HEK293 (cell line): ENCODE measurements around the gene ARL16.

Experiments used
- BCL11B ChIP-seq: fragments of 450-650 bp; formaldehyde crosslinking; IDR thresholded peaks from 2 replicates; pipeline ENCODE4 v1.5.1; 2016; ENCODE audit warnings: low read depth, missing biosample characterization, missing genetic modification characterization
- IKZF3 ChIP-seq: fragments of 450-650 bp; IDR thresholded peaks from 2 replicates; pipeline ENCODE4 v1.5.0; 2018; ENCODE audit warnings: missing biosample characterization, mild to moderate bottlenecking, missing genetic modification characterization, moderate library complexity
- INSM2 ChIP-seq: fragments of 450-650 bp; formaldehyde crosslinking; IDR thresholded peaks from 2 replicates; pipeline ENCODE4 v1.5.1; 2016; ENCODE audit warnings: missing biosample characterization, missing genetic modification characterization
- KLF1 ChIP-seq: fragments of 450-650 bp; formaldehyde crosslinking; IDR thresholded peaks from 2 replicates; pipeline ENCODE4 v1.5.1; 2016; ENCODE audit warnings: missing biosample characterization, missing genetic modification characterization
- KLF10 ChIP-seq: fragments of 450-650 bp; IDR thresholded peaks from 2 replicates; pipeline ENCODE4 v1.5.1; 2018; ENCODE audit warnings: missing biosample characterization, mild to moderate bottlenecking, missing genetic modification characterization
- KLF7 ChIP-seq: fragments of 450-650 bp; formaldehyde crosslinking; IDR thresholded peaks from 2 replicates; pipeline ENCODE4 v1.5.1; 2016; ENCODE audit warnings: missing biosample characterization, missing genetic modification characterization, borderline replicate concordance
- SP2 ChIP-seq: fragments of 450-650 bp; formaldehyde crosslinking; IDR thresholded peaks from 2 replicates; pipeline ENCODE4 v1.5.1; 2016; ENCODE audit warnings: missing biosample characterization, missing genetic modification characterization
- SP3 ChIP-seq: fragments of 450-650 bp; formaldehyde crosslinking; IDR thresholded peaks from 2 replicates; pipeline ENCODE4 v1.5.1; 2016; ENCODE audit warnings: missing biosample characterization, missing genetic modification characterization
- SP7 ChIP-seq: fragments of 450-650 bp; formaldehyde crosslinking; IDR thresholded peaks from 2 replicates; pipeline ENCODE4 v1.5.1; 2016; ENCODE audit warnings: missing biosample characterization, missing genetic modification characterization
- YY1 ChIP-seq: fragments of 450-650 bp; formaldehyde crosslinking; IDR thresholded peaks from 2 replicates; pipeline ENCODE4 v1.5.1; 2018; ENCODE audit warnings: missing biosample characterization, missing genetic modification characterization
- YY2 ChIP-seq: fragments of 450-650 bp; formaldehyde crosslinking; IDR thresholded peaks from 2 replicates; pipeline ENCODE4 v1.5.1; 2016; ENCODE audit warnings: missing biosample characterization, missing genetic modification characterization
- ZBTB20 ChIP-seq: fragments of 450-650 bp; formaldehyde crosslinking; IDR thresholded peaks from 2 replicates; pipeline ENCODE4 v1.5.1; 2016; ENCODE audit warnings: missing biosample characterization, missing genetic modification characterization
- ZBTB26 ChIP-seq: fragments of 450-650 bp; formaldehyde crosslinking; optimal IDR thresholded peaks from 2 replicates; pipeline ENCODE3; 2016; ENCODE audit warnings: missing biosample characterization, mild to moderate bottlenecking, missing genetic modification characterization
- ZBTB49 ChIP-seq: fragments of 450-650 bp; formaldehyde crosslinking; IDR thresholded peaks from 2 replicates; pipeline ENCODE4 v1.5.1; 2016; ENCODE audit warnings: missing biosample characterization, missing genetic modification characterization, low read depth
- ZBTB6 ChIP-seq: fragments of 450-650 bp; formaldehyde crosslinking; IDR thresholded peaks from 2 replicates; pipeline ENCODE4 v1.5.1; 2017; ENCODE audit warnings: missing biosample characterization, missing genetic modification characterization
- ZFHX2 ChIP-seq: fragments of 450-650 bp; formaldehyde crosslinking; conservative IDR thresholded peaks from 2 replicates; pipeline ENCODE4 v1.5.1; 2016; ENCODE audit warnings: missing biosample characterization, missing genetic modification characterization
- ZFP69B ChIP-seq: fragments of 450-650 bp; formaldehyde crosslinking; IDR thresholded peaks from 2 replicates; pipeline ENCODE4 v1.5.1; 2016; ENCODE audit warnings: missing biosample characterization, missing genetic modification characterization
- ZNF148 ChIP-seq: fragments of 450-650 bp; formaldehyde crosslinking; IDR thresholded peaks from 2 replicates; pipeline ENCODE4 v1.5.0; 2017; ENCODE audit warnings: missing biosample characterization, missing genetic modification characterization, borderline replicate concordance
- ZNF184 ChIP-seq: fragments of 450-650 bp; IDR thresholded peaks from 2 replicates; pipeline ENCODE4 v1.5.1; 2018; ENCODE audit warnings: missing biosample characterization, mild to moderate bottlenecking, missing genetic modification characterization
- ZNF211 ChIP-seq: fragments of 450-650 bp; formaldehyde crosslinking; IDR thresholded peaks from 2 replicates; pipeline ENCODE4 v1.5.1; 2016; ENCODE audit warnings: low read depth, missing biosample characterization, missing genetic modification characterization
- ZNF391 ChIP-seq: fragments of 450-650 bp; formaldehyde crosslinking; IDR thresholded peaks from 2 replicates; pipeline ENCODE4 v1.5.1; 2016; ENCODE audit warnings: low read depth, missing biosample characterization, missing genetic modification characterization, borderline replicate concordance
- ZNF426 ChIP-seq: fragments of 450-650 bp; formaldehyde crosslinking; IDR thresholded peaks from 2 replicates; pipeline ENCODE4 v1.5.1; 2017; ENCODE audit warnings: missing biosample characterization, missing genetic modification characterization, mild to moderate bottlenecking, inconsistent platforms, moderate library complexity
- ZNF560 ChIP-seq: fragments of 450-650 bp; formaldehyde crosslinking; IDR thresholded peaks from 2 replicates; pipeline ENCODE4 v1.5.1; 2017; ENCODE audit warnings: missing biosample characterization, missing genetic modification characterization, borderline replicate concordance
- ZNF561 ChIP-seq: fragments of 450-650 bp; IDR thresholded peaks from 2 replicates; pipeline ENCODE4 v1.5.1; 2018; ENCODE audit warnings: missing biosample characterization, missing genetic modification characterization, borderline replicate concordance
- ZNF596 ChIP-seq: fragments of 450-650 bp; IDR thresholded peaks from 2 replicates; pipeline ENCODE4 v1.5.0; 2018; ENCODE audit warnings: missing biosample characterization, mild to moderate bottlenecking, missing genetic modification characterization, moderate library complexity
- ZNF623 ChIP-seq: fragments of 450-650 bp; formaldehyde crosslinking; IDR thresholded peaks from 2 replicates; pipeline ENCODE4 v1.5.1; 2016; ENCODE audit warnings: missing biosample characterization, missing genetic modification characterization
- ZNF629 ChIP-seq: fragments of 450-650 bp; formaldehyde crosslinking; IDR thresholded peaks from 2 replicates; pipeline ENCODE4 v1.5.1; 2017; ENCODE audit warnings: missing biosample characterization, missing genetic modification characterization
- ZNF660 ChIP-seq: fragments of 450-650 bp; IDR thresholded peaks from 2 replicates; pipeline ENCODE4 v1.5.1; 2018; ENCODE audit warnings: missing biosample characterization, mild to moderate bottlenecking, missing genetic modification characterization
- ZSCAN30 ChIP-seq: fragments of 450-650 bp; IDR thresholded peaks from 2 replicates; pipeline ENCODE4 v1.5.1; 2018; ENCODE audit warnings: missing biosample characterization, mild to moderate bottlenecking, missing genetic modification characterization, moderate library complexity

Gene ARL16

GRCh38 chr17:81683584-81684441, at the start of gene ARL16, which contains the start of gene HGS (continued):
- TF ChIP-seq ZNF148 (tag by site-specific recombination) (no peak), IKZF3 (tag by site-specific recombination) (peak; percentile 82), ZNF561 (0 out of 2 replicates have a peak, but pooled peaks have one; percentile 6), KLF1 (peak; percentile 47; the same call in 1 of the 2 replicates), ZFHX2 (tag by site-specific recombination) (0 out of 2 replicates have a peak, but pooled peaks have one; percentile 4), KLF10 (tag by site-specific recombination) (peak; percentile 83), ZBTB49 (tag by site-specific recombination) (no peak), ZNF184 (tag by site-specific recombination) (0 out of 2 replicates have a peak, but pooled peaks have one; percentile 12), ZBTB20 (peak; percentile 19; the same call in 1 of the 2 replicates), ZBTB6 (tag by site-specific recombination) (peak; percentile 99), ZNF426 (tag by site-specific recombination) (no peak), ZSCAN30 (tag by site-specific recombination) (0 out of 2 replicates have a peak, but pooled peaks have one; percentile 32), ZNF629 (tag by site-specific recombination) (peak; percentile 49; the same call in 1 of the 2 replicates), ZBTB26 (peak; percentile 99), YY2 (tag by site-specific recombination) (0 out of 2 replicates have a peak, but pooled peaks have one; percentile 20), SP3 (peak; percentile 92), ZNF560 (tag by site-specific recombination) (no peak), ZNF211 (tag by site-specific recombination) (no peak), SP2 (peak; percentile 98), BCL11B (peak; percentile 67; the same call in 1 of the 2 replicates), YY1 (tag by site-specific recombination) (0 out of 2 replicates have a peak, but pooled peaks have one; percentile 14), ZNF660 (tag by site-specific recombination) (peak; percentile 75; the same call in 1 of the 2 replicates), ZNF623 (tag by site-specific recombination) (peak; percentile 17; the same call in 1 of the 2 replicates), ZFP69B (peak; percentile 64; the same call in 1 of the 2 replicates), INSM2 (tag by site-specific recombination) (peak; percentile 54; the same call in 1 of the 2 replicates), ZNF596 (tag by site-specific recombination) (peak; percentile 55; the same call in 1 of the 2 replicates), KLF7 (0 out of 2 replicates have a peak, but pooled peaks have one; percentile 5), ZNF391 (tag by site-specific recombination) (0 out of 2 replicates have a peak, but pooled peaks have one; percentile 16), SP7 (tag by site-specific recombination) (peak; percentile 85)
